CD8-positive, alpha-beta memory T cell (primary cell): ENCODE measurements around the gene SLCO2A1. TPM values are rescaled to one million over a fixed set of nuclear protein-coding genes. Genes with fewer than 3 reads are reported as not detected.

ENCODE experiments used
- CTCF ChIA-PET: fragments of 350-600 bp; sonication (Branson Sonifier 250); formaldehyde crosslinking; loops from one replicate; lab custom pipeline; 2021; ENCODE audit warnings: antibody characterized with exemption; lab: Charles Lee
- POLR2A ChIA-PET: fragments of 350-600 bp; sonication (Branson Sonifier 250); formaldehyde crosslinking; loops from one replicate; lab custom pipeline; 2021; ENCODE audit warnings: antibody characterized with exemption; lab: Charles Lee
- DNase-seq, 5 donors: peaks; one replicate each; pipeline versions ENCODE4 v3.0.0 to v3.0.0-alpha.2; 2020 to 2022; ENCODE audit warnings: mixed read lengths in 1 of 5
- H3K27ac ChIP-seq: one replicate; pipeline ENCODE4 v1.7.0; 2013; ENCODE audit warnings: low read depth, mild to moderate bottlenecking, low read length, moderate library complexity
- H3K27me3 ChIP-seq: 2 replicates; pipeline ENCODE4 v1.7.0; 2013; ENCODE audit warnings: low read length, mild to moderate bottlenecking; ENCODE audit not compliant: insufficient read depth, poor library complexity, severe bottlenecking
- H3K36me3 ChIP-seq: 2 replicates; pipeline ENCODE4 v1.7.0; 2013; ENCODE audit warnings: mild to moderate bottlenecking, low read length, moderate library complexity; ENCODE audit not compliant: insufficient read depth
- H3K4me1 ChIP-seq: 2 replicates; pipeline ENCODE4 v1.7.0; 2013; ENCODE audit warnings: mild to moderate bottlenecking, low read length, moderate library complexity; ENCODE audit not compliant: insufficient read depth
- H3K4me3 ChIP-seq: 2 replicates; pipeline ENCODE4 v1.7.0; 2013; ENCODE audit warnings: mild to moderate bottlenecking, low read length
- H3K9me3 ChIP-seq: 2 replicates; pipeline ENCODE4 v1.7.0; 2013; ENCODE audit warnings: mild to moderate bottlenecking, low read length
- H3K27ac Mint-ChIP-seq, 8 donors: one replicate each; pipeline ENCODE4 v1.8.0; 2020 to 2021; ENCODE audit warnings: mixed read lengths in 8 of 8, mild to moderate bottlenecking in 6 of 8, inconsistent platforms in 3 of 8, moderate library complexity in 3 of 8
- H3K27me3 Mint-ChIP-seq, 2 donors: one replicate each; pipeline ENCODE4 v1.8.0; 2020 to 2021; ENCODE audit warnings: mixed read lengths in 2 of 2, mild to moderate bottlenecking in 1 of 2, moderate library complexity in 1 of 2
- H3K36me3 Mint-ChIP-seq, 3 donors: one replicate each; pipeline ENCODE4 v1.8.0; 2020 to 2021; ENCODE audit warnings: mixed read lengths in 3 of 3, inconsistent platforms in 1 of 3, mild to moderate bottlenecking in 1 of 3
- H3K4me1 Mint-ChIP-seq, 3 donors: one replicate each; pipeline ENCODE4 v1.8.0; 2020 to 2021; ENCODE audit warnings: mixed read lengths in 3 of 3, inconsistent platforms in 1 of 3, mild to moderate bottlenecking in 1 of 3
- H3K4me3 Mint-ChIP-seq, 7 donors: one replicate each; pipeline ENCODE4 v1.8.0; 2020 to 2021; ENCODE audit warnings: mixed read lengths in 7 of 7, mild to moderate bottlenecking in 6 of 7, moderate library complexity in 4 of 7, inconsistent platforms in 2 of 7
- H3K9me3 Mint-ChIP-seq, 5 donors: one replicate each; pipeline ENCODE4 v1.8.0; 2020 to 2022; ENCODE audit warnings: mixed read lengths in 5 of 5, mild to moderate bottlenecking in 3 of 5, moderate library complexity in 2 of 5, inconsistent platforms in 1 of 5
- polyA plus RNA-seq: library from polyadenylated mRNA; unstranded; fragments of 300-500 nt; fragmentation: Illumina TruSeq; gene quantifications from one replicate; pipeline ENCODE4 v1.2.3, GENCODE V29; 2021
- total RNA-seq, 2 experiments: library from RNA; stranded (reverse); gene quantifications; one replicate each; pipeline ENCODE4 v1.2.3, GENCODE V29; 2021

The SLCO2A1 gene
- total and polyA plus RNA-seq, 3 experiments from 2014 or later, result not detected

GRCh38 chr3:133928136-133928893, 101.4 kb downstream of the SLCO2A1 start:
- H3K27me3 ChIP-seq, result no peaks in the 10 kb centered on the region
- H3K27ac ChIP-seq, result no peak overlapping the region
- H3K27ac Mint-ChIP-seq, result peak overlapping the region in 4 of 8 donors; percentile 11 to 69 (median 53)
- CTCF ChIA-PET, result interaction anchor here (0.6 to 1.2 kb wide), 6 partner anchors 12 to 1202 kb away, joined by 3 to 6 read pairs (median 4); no protein-coding TSS in a partner anchor
- peaks cover 4% of the 10 kb centered on the region for H3K4me1 ChIP-seq
- H3K27me3 Mint-ChIP-seq, result peaks cover 7 to 17% of the 10 kb centered on the region in 2 donors
- no peaks in the 10 kb centered on the region for H3K9me3 Mint-ChIP-seq
- DNase-seq, result no peak
- H3K4me1 Mint-ChIP-seq, result peaks cover 6 to 13% (median 13%) of the 10 kb centered on the region in 3 donors
- no peak overlapping the region for H3K4me3 ChIP-seq
- POLR2A ChIA-PET, result no interaction called here
- H3K9me3 ChIP-seq, result no peaks in the 10 kb centered on the region
- no peaks in the 10 kb centered on the region for H3K36me3 ChIP-seq
- H3K4me3 Mint-ChIP-seq, result peak overlapping the region in 5 of 7 donors; percentile 71 to 80 (median 73)
- no peaks in the 10 kb centered on the region for H3K36me3 Mint-ChIP-seq

GRCh38 chr3:133927540-133928066, 102.1 kb downstream of the SLCO2A1 start:
- Histone ChIP-seq H3K4me1 (peaks cover 4% of the 10 kb centered on the region), H3K9me3 (no peaks in the 10 kb centered on the region), H3K4me3 (no peak overlapping the region), H3K36me3 (no peaks in the 10 kb centered on the region), H3K27me3 (no peaks in the 10 kb centered on the region), H3K27ac (no peak overlapping the region)
- DNase-seq, result peak; percentile 70 to 83 (median 74)
- H3K27me3 Mint-ChIP-seq, result peaks cover 7 to 17% of the 10 kb centered on the region in 2 donors
- H3K36me3 Mint-ChIP-seq, result no peaks in the 10 kb centered on the region
- peaks cover 6 to 13% (median 13%) of the 10 kb centered on the region in 3 donors for H3K4me1 Mint-ChIP-seq
- ChIA-PET POLR2A (no interaction called here), CTCF (interaction anchor here (0.6 to 1.2 kb wide), 6 partner anchors 11 to 1201 kb away, joined by 3 to 6 read pairs (median 4); no protein-coding TSS in a partner anchor)
- no peaks in the 10 kb centered on the region for H3K9me3 Mint-ChIP-seq
- peak overlapping the region; percentile 33 to 88 (median 73) for H3K4me3 Mint-ChIP-seq
- peak overlapping the region in 3 of 8 donors; percentile 11 to 63 (median 43) for H3K27ac Mint-ChIP-seq

GRCh38 chr3:133926736-133927539, 102.8 kb downstream of the SLCO2A1 start:
- peaks cover 7 to 17% of the 10 kb centered on the region in 2 donors for H3K27me3 Mint-ChIP-seq
- POLR2A ChIA-PET, result no interaction called here
- DNase-seq, result no peak
- Histone ChIP-seq H3K4me3 (no peak overlapping the region), H3K9me3 (no peaks in the 10 kb centered on the region), H3K36me3 (no peaks in the 10 kb centered on the region), H3K27ac (no peak overlapping the region), H3K27me3 (no peaks in the 10 kb centered on the region), H3K4me1 (peaks cover 4% of the 10 kb centered on the region)
- peaks cover 6 to 13% (median 13%) of the 10 kb centered on the region in 3 donors for H3K4me1 Mint-ChIP-seq
- no peaks in the 10 kb centered on the region for H3K9me3 Mint-ChIP-seq
- H3K4me3 Mint-ChIP-seq, result peak overlapping the region; percentile 33 to 88 (median 73)
- H3K27ac Mint-ChIP-seq, result peak overlapping the region in 3 of 8 donors; percentile 24 to 48 (median 36)
- CTCF ChIA-PET, result interaction anchor here (1.1 kb wide), 1 partner anchor 108 kb away, joined by 5 read pairs; no protein-coding TSS in a partner anchor
- no peaks in the 10 kb centered on the region for H3K36me3 Mint-ChIP-seq

- Histone ChIP-seq H3K9me3 (no peaks in the 10 kb centered on the region), H3K27me3 (no peaks in the 10 kb centered on the region), H3K4me3 (no peak overlapping the region), H3K36me3 (no peaks in the 10 kb centered on the region), H3K27ac (no peak overlapping the region), H3K4me1 (peaks cover 4% of the 10 kb centered on the region)
- POLR2A ChIA-PET, result no interaction called here
- H3K36me3 Mint-ChIP-seq, result no peaks in the 10 kb centered on the region
- H3K4me1 Mint-ChIP-seq, result peaks cover 6 to 13% (median 13%) of the 10 kb centered on the region in 3 donors
- H3K27ac Mint-ChIP-seq, result peak overlapping the region in 2 of 8 donors; percentile 24 to 48
- no peaks in the 10 kb centered on the region for H3K9me3 Mint-ChIP-seq
- H3K4me3 Mint-ChIP-seq, result peak overlapping the region in 6 of 7 donors; percentile 4 to 74 (median 39)
- CTCF ChIA-PET, result no interaction called here
- DNase-seq, result no peak
- H3K27me3 Mint-ChIP-seq, result peaks cover 6 to 17% of the 10 kb centered on the region in 2 donors
Measured at GRCh38 chr3:133925960-133926735, 103.6 kb downstream of the SLCO2A1 start.

- DNase-seq, result no peak
- ChIA-PET CTCF (no interaction called here), POLR2A (no interaction called here)
- Mint-ChIP-seq H3K27me3 (peaks cover 10 to 30% of the 10 kb centered on the region in 2 donors), H3K9me3 (no peaks in the 10 kb centered on the region), H3K27ac (no peak overlapping the region), H3K4me3 (no peak overlapping the region), H3K4me1 (peaks cover 6 to 13% (median 13%) of the 10 kb centered on the region in 3 donors), H3K36me3 (no peaks in the 10 kb centered on the region)
- Histone ChIP-seq H3K27me3 (no peaks in the 10 kb centered on the region), H3K4me1 (peaks cover 4% of the 10 kb centered on the region), H3K36me3 (no peaks in the 10 kb centered on the region), H3K4me3 (no peak overlapping the region), H3K9me3 (no peaks in the 10 kb centered on the region), H3K27ac (no peak overlapping the region)
Measured at GRCh38 chr3:133924041-133924440, 105.7 kb downstream of the SLCO2A1 start.

GRCh38 chr3:133921592-133921991, 108.1 kb downstream of the SLCO2A1 start:
- Mint-ChIP-seq H3K27me3 (peaks cover 18 to 29% of the 10 kb centered on the region in 2 donors), H3K4me3 (no peak overlapping the region), H3K36me3 (no peaks in the 10 kb centered on the region), H3K27ac (no peak overlapping the region), H3K4me1 (peaks cover 0 to 3% (median 3%) of the 10 kb centered on the region in 3 donors), H3K9me3 (peaks cover 0 to 7% (median 6%) of the 10 kb centered on the region in 5 donors)
- Histone ChIP-seq H3K9me3 (no peaks in the 10 kb centered on the region), H3K36me3 (no peaks in the 10 kb centered on the region), H3K27me3 (peaks cover 3% of the 10 kb centered on the region), H3K4me1 (no peaks in the 10 kb centered on the region), H3K27ac (no peak overlapping the region), H3K4me3 (no peak overlapping the region)
- CTCF ChIA-PET, result no interaction called here
- POLR2A ChIA-PET, result no interaction called here
- no peak for DNase-seq

GRCh38 chr3:133917144-133917543, 112.6 kb downstream of the SLCO2A1 start:
- Mint-ChIP-seq H3K9me3 (peaks cover 0 to 7% (median 6%) of the 10 kb centered on the region in 5 donors), H3K4me1 (no peaks in the 10 kb centered on the region), H3K27ac (no peak overlapping the region), H3K36me3 (no peaks in the 10 kb centered on the region), H3K27me3 (peaks cover 26 to 42% of the 10 kb centered on the region in 2 donors), H3K4me3 (no peak overlapping the region)
- DNase-seq, result no peak
- H3K4me1 ChIP-seq, result no peaks in the 10 kb centered on the region
- no peaks in the 10 kb centered on the region for H3K9me3 ChIP-seq
- peaks cover 3% of the 10 kb centered on the region for H3K27me3 ChIP-seq
- no peaks in the 10 kb centered on the region for H3K36me3 ChIP-seq
- H3K4me3 ChIP-seq, result no peak overlapping the region
- ChIA-PET POLR2A (no interaction called here), CTCF (interaction anchor here (0.8 kb wide), 1 partner anchor 11 kb away, joined by 3 read pairs; no protein-coding TSS in a partner anchor)
- no peak overlapping the region for H3K27ac ChIP-seq
